Measurements from ENCODE around the gene USB1.

DNA sequence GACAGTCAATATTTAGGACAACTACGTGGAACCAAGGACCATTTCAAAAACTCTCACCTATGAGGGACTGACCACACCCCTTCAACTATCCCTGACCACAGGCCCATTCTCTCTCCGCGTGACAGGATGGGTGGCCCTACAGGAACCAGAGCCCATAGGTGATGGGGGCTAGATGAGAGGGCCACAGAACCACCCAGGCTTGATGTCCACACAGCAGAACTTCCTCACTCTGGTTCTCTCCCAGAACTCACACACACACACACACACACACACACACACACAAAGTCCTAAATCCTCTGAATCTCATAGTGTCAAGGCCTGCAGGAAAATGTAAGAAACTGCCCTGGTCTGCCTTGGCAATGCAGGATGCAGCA is 2.2 kb upstream of the USB1 start:
- TF ChIP-seq, protein P1, sequence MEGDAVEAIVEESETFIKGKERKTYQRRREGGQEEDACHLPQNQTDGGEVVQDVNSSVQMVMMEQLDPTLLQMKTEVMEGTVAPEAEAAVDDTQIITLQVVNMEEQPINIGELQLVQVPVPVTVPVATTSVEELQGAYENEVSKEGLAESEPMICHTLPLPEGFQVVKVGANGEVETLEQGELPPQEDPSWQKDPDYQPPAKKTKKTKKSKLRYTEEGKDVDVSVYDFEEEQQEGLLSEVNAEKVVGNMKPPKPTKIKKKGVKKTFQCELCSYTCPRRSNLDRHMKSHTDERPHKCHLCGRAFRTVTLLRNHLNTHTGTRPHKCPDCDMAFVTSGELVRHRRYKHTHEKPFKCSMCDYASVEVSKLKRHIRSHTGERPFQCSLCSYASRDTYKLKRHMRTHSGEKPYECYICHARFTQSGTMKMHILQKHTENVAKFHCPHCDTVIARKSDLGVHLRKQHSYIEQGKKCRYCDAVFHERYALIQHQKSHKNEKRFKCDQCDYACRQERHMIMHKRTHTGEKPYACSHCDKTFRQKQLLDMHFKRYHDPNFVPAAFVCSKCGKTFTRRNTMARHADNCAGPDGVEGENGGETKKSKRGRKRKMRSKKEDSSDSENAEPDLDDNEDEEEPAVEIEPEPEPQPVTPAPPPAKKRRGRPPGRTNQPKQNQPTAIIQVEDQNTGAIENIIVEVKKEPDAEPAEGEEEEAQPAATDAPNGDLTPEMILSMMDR (conservative IDR thresholded peaks at IDR 0.05 in 1 of 2, IDR thresholded peaks at IDR 0.05 in 1 of 2; ENCODE audit: low read depth in 1 of 2, low read length in 2 of 2), result no peak
- TF ChIP-seq EZH2 (IDR thresholded peaks at IDR 0.05; ENCODE audit: low read length, missing control alignments), result no peak
